Dedifferentiated amniotic fluid mesenchymal stem cell (primary cell): ENCODE results near the gene GDPD3.

Experiments used
- DNase-seq: peaks from one replicate; pipeline ENCODE4 v3.0.0-alpha.2; 2016; ENCODE audit errors: extremely low spot score

Gene GDPD3

DNA sequence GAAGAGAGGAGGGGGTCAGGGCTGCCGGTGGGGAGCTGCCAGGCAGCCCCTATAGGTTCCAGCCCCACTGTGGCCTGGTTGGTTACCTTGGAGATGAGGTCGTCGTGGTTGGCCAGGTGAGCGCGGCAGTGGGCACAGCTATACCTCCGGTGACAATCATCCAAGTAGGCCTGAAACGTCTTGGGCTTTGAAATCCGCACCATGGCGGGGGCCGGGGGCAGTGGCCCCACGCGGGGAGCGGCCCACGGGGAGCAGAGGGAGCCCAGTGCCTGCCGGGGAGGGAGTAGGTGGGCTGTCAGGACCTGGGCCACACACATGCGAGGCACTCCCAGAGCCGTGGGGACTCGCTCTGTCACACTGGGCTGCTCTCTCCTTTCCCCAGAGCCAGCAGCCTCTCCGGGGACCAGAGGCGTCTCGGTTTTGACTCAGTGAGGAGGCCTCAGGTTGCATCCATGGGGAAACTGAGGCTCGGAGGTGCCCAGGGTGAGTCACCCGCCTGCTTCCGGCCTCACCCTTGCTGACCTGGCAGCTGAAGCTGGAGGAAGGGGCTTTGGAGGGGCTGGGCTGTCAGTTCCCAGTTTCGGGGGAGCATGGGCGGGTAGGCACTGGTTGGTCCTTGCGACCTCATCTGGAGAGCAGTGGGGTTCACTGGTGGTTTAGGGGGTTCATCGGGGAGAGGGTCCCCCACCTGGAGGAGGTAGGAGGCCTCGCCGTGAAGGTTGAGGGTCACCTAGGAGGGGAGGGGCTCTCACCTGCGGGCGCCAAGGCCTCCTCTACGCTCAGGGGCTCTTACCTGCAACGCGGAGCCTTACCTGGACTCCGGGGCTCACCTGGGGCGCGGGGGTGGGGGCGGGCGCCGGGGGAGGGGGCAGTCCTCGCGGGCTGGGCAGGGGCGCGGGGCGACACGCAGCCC, 17.9 kb downstream of the GDPD3 start:
- DNase-seq = no peak

DNA sequence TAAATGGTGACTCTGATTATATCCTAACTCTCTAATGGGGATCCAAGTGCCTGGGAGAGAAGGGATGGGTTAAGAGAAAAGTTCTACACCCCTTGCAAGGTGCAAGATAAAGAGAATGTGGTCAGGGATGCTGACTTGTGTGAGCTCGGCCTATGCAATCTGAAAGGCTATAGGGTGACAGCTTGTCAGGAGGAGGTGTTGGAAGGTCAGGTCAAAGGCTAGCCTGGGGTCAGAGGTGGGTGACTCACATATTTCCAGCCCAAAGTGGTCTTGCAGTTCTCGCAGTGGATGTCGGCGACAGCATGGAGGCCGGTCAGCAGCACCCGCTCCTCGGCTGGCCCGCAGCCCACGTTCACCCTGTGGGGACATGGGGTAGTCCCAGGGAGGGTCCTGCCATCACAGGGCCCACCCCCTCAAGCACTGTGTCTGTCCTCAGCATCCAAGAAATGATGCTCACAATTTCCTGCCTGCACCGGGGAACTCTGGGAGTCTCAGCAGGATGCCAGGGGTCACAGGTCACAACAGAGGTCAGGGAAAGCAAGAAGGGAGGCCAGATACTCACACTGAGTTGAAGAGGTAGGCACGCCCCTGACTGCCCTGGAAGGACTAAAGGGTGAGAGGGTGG, 18.7 kb downstream of the GDPD3 start:
- no peak for DNase-seq

DNA sequence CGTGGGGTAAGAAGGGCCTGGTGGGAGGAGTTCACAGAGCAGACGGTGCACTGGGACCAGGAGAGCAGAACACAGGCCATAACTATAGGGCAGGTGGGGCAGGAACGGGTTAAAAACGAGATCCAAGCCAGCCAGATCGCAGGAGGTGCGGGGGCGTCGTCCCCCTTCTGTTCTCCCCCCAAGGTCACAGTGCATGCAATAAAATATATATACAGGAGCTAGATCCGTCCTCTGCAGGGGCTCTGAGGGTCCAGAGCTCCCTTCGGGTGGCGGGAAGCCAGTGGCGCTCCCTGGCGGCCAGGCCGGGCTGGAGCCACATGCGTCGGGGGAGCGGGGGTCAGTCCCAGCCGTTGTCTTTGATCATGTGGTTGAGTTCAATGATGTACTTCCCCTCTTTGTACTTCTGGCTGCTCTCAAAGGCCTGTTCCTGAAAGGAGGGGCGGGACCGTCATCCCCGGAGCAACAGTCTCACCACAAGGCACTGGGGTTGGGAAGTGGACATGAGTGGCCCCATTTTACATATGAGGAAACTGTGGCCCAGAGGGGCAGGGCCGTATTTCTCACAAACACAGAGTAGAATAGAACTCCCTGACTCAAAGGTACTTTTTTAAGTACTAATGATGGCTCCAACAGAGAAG, 20.8 kb downstream of the GDPD3 start:
- DNase-seq = no peak

DNA sequence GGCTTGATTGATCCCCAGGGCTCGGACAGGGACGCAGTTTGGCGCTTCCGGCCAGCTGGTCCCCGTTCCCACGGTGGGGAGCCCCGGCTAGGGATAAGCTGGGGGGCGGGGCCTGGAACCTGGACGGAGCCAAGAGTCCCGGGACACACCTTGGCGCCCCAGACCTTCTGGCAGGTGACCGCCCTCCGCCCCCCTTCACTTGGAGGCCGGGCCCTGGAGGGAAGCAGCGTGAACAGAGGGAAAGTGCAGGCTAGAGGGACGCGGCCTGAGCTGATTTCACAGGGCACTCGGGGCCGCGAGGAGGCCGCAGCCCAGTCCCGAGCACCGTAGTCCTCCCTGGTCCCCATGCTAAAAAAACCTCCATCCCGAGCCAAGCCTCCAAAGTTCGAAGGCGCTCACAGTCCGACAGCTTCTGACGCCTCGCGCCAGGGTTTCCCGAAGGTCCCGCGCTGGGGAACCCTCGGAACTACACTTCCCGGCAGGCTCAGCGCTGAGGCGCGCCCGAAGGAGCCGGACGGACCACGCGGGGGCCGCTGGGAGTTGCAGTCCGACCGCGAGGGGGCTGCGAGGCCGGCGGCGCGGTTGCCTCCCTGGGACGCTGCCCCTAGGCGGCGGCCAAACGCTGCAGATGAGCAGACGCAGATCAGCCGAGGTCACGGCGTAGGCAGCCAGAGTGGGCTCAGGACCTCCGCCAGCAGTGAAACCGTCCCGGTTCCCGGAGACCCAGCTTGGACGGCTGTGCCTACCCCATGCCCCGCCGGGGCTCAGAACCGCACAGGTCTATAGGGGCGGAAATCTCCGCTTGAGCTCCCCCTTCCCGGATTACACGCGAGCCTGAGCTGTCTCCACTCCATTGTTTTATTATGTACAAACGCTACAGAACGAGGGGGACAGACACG, 21.6 kb downstream of the GDPD3 start, which contains the start of gene TBX6:
TBX6 (minus strand) TSS at position 451 of the 899 bp plus-strand sequence. CDS start 731 bp downstream, outside the sequence.
- peak; percentile 82 for DNase-seq

DNA sequence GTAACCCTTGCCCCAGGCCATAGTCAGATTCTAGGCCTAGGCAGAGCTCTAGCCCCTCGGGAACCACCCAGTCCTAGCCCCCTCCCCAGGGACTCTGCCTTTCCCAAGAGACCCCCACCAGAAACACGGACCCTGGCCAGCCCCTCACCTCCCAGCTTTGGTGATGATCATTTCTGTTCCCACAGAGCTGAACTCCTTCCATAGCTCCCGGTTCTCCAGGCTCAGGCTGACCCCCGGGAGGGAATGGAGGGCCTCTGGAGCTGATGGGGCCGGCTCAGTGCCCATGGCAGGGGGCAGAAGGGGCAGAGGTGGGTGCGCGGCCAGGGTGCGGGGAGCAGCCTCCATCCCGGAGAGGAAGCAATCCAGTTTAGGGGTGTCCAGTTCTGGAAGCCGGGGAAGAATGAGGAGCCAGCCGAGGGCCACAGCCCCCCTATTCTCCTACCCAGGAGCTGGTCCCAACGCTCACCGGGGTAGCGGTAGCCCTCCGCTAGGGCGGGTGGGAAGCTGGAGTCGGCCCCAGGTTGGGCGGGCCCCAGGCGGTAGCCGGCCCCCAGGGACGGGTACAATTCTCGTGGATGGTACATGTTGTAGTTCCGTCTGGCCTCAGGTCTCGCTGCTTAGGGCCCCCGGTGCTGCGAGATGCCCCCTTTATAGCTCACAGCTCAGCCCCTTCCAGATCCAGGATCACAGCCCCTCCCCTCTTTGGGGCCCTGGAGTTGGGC, 22.6 kb downstream of the GDPD3 start:
- no peak for DNase-seq

DNA sequence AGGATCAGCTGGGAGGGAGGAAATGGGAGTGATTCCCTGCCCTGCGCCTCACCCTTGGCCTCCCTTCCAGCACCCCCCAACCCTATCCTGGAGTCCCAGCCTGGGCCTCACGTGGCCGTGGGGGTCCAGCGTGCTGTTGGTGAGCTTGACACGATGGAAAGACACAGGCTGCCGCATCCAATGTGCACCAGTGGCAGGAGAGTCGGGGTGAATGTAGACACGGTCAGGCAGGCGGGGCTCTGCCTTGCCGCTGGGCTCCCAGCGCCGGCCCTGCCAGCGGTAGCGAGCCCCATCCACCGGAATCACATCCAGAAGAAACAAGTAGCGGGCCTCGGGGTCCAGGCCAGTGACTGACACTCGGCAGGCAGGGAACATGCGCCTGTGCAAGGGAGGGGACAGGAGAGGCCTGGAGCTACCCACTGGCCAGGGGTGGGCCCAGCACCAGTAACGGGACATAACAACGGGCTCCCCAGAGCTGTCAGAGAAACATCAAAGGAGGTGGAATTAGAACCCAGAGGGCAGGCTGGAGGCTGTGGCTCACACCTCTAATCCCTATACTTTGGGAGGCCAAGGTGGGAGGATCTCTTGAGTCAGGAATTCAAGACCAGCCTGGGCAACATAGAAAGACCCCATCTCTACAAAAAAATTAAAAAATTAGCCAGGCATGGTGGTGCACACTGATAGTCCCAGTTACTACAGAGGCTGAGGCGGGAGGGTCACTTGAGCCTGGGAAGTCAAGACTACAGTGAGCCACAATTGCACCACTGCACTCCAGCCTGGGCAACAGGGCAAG, 24.3 kb downstream of the GDPD3 start:
- no peak for DNase-seq

DNA sequence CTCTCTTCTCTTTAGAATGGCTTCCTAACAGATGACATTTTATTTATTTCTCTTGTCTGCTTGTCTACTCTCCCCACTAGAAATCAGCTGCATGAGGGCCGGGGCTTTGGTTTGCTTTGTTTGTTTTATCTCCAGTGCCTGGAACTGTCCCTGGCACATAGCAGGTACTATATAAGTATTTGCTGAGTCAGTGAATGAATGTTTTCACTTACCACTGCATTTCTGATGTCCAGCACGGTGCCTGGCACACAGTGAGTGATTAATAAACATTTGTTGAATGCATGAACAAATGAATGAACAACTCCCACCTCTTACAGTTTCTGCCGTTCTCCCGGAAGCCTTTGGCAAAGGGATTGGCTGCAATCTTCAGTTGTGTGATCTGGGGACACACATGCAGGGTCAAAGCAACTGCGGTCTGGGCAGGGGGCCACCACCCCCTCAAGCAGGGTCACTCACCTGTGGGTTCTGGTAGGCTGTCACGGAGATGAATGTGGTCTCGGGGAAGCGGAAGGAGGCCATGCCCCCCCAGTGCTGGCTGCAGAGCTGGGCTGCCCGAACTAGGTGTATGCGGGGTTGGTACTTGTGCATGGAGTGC, 25.0 kb downstream of the GDPD3 start:
- no peak for DNase-seq

DNA sequence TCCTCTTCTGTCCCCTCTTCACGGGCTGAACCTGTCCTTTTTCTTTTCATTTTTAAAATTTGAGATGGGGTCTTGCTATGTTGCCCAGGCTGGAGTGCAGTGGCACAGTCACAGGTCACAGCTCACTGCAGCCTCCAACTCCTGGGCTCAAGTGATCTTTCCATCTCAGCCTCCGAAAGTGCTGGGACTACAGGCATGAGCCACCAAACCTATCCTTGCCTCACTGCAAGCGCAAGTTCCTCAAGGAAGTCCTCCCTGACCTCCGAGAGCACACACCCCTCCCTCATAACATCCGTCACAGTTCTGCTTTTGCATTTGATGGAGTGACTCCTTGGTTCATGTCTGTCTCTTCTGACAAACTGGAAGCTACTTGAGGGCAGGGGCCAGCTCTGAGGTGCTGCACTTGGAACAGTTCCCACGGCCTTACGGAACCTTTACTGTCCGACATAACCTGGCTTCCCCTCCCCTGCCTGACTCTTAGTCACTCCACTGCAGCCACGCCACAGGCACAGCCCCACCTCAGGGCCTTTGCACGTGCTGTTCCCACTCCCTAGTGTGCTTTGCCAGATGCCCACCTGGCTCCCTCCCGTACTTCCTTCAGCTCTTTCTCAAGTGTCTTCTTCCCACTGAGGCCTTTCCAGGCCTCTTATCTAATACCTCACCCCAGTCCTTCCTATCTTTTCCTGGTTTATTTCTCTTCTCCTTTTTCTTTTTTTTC, 26.0 kb downstream of the GDPD3 start:
- no peak for DNase-seq

DNA sequence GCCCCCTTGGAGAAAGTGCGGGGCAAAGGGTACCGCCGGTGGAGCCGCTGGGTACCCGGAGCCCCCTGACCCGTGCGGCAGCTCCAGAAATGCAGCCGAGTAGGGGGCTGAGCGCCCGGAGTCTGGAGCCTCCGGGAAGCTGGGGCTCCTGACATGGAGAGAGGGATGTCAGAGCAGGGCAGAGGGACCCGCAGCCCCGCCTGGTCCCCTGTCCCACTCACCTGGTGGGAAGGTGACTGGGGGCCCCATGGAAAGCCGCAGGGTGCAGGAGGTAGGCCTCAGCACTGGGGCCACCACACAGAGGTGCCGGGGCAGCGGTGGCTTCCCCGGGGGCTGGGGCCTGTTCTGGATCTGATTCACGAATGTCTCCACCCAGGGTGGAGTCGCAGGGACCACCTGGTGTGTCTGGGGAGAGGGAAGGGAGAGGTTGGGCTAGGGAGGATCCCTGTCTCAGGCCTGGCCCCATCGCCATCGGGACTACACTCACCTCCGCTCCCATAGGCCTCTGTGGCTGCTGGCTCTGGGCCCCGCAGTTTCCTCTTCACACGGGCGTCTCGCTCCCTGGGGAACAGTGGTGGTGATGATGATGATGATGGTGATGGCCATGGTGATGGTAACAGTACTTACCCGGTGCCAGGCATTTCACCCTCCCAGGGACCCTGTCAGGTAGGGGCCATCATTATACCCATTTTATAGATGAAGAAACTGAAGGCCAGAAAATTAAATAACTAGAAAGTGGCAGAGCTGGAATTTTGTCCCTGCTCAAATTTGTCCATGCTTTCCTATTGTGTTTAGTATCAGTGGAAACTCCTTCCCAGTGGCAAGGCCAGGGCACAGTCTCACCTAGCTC, 26.8 kb downstream of the GDPD3 start:
- DNase-seq = no peak

DNA sequence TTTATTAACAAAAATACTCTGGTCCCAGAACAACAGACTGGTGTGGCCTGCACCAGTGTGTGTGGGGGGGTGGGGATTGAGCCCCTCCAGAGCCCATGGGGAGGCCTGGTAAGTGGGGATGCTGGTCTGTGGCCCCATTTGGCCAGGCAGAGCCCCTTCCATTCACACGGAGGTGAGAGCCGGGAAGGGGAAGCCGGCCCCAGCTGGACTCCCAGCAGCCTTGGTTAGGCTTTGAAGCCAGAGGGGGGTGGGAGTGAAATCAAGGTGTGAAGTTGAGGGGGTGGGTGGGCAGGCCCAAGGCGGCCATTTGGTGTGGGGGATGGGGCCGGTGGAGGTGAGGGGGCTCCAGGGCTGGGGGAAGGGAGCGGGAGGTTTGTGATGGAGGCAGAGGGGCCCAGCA, 27.5 kb downstream of the GDPD3 start:
- no peak for DNase-seq

DNA sequence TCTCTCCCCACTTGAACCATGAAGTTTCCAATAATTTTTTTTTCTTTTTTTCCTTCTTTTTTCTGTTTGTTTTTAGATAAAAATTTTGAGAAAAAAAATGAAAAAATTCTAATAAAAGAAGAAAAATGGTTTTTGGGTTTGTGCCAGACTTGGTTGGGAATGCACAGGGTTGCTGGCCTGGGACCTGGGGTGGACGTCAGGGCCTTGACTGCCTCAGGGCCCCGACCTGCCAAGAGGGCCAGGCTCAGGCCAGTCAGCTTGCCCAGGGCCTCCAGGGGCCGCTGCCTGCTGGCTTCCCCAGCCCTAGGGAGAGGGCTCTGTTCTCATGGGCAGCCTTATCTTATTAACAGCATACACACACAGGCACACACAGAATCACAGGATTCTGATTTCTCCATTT, 28.1 kb downstream of the GDPD3 start:
- no peak for DNase-seq

DNA sequence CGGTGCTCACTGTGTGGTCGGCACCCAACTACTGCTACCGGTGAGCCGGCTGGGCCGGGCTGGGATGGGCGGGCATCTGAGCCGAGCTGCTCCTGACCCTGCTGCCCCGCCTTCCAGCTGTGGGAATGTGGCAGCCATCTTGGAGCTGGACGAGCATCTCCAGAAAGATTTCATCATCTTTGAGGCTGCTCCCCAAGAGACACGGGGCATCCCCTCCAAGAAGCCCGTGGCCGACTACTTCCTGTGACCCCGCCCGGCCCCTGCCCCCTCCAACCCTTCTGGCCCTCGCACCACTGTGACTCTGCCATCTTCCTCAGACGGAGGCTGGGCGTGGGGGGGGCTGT, 28.5 kb downstream of the GDPD3 start:
- DNase-seq = no peak

DNA sequence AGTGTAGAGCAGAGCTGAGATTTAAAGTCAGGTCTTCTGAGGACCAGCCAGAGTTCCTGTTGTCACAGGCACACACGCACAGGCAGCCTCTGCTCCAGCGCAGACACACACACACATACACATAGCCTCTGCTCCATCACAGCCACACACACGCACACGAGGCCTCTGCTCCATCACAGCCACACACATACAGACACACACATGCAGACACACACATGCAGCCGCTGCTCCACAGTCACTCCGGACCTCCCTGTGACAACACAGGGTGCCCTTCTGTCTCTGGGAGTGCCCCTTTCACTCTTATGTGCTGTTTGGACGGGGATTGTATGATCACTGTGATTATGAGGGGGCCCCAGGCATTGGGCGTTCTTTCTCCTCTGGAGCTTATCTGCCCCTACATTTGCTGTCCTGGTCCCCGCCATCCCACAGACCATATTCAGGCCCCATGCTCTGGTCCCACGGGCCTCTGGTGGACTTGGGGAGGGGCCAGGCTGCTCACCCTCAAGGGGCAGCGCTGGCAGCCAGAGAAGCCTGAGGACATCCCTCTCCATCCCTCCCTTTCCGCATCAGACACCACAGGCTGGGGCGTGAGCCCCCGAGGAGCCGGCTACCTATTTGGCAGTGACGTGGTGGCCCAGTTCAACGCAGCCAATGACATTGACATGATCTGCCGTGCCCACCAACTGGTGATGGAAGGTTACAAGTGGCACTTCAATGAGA, 29.1 kb downstream of the GDPD3 start:
- no peak for DNase-seq

DNA sequence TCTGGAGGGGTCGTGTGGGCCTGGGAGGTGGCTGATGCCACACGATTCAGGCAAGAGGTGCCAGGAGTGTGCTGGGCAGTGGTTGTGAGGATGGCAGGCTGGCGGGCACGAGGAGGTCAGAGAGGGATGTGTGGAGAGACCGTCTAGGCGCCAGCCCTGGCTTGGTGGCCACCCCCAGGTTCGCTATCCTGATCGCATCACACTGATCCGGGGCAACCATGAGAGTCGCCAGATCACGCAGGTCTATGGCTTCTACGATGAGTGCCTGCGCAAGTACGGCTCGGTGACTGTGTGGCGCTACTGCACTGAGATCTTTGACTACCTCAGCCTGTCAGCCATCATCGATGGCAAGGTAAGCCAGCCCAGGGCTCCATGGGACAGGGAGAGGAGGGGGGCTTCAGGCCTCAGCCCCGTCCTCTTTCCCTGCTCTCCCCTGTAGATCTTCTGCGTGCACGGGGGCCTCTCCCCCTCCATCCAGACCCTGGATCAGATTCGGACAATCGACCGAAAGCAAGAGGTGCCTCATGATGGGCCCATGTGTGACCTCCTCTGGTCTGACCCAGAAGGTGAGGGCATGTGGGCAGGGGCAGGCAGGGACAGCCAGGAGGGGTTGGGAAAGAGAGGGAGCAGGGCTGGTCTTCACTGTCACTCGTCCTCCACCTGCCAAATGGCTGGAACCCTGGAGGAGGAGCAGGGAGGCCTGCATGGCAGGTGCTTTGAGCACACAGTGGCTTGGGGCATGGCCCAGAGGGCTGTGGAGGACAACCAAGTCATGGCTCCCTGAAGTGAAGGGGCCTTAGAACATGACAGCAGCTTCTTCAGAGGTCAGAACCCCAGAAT, 29.9 kb downstream of the GDPD3 start:
- DNase-seq = no peak

DNA sequence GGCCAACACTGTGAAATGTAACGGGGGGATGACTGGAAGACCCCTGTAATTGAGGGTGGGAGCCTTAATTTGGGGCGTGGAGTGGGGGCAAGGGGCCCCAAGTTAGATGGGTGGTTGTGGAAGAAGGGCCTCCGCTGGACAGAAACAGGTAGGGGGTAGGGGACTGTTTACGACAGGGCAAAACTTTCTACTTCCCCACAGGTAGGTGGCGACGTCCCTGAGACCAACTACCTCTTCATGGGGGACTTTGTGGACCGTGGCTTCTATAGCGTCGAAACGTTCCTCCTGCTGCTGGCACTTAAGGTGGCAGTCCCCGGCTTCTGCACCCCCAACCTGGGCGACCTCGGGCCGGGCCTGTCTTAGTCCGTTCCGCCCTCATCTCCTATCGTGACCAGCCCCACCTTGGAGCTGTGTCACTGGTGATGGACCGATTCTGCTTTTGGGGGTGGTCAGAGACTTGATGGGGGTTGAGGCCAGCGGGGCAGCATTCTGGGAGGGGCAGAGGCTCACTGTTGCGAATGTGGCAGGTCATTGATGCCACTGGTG, 30.7 kb downstream of the GDPD3 start:
- DNase-seq = no peak

DNA sequence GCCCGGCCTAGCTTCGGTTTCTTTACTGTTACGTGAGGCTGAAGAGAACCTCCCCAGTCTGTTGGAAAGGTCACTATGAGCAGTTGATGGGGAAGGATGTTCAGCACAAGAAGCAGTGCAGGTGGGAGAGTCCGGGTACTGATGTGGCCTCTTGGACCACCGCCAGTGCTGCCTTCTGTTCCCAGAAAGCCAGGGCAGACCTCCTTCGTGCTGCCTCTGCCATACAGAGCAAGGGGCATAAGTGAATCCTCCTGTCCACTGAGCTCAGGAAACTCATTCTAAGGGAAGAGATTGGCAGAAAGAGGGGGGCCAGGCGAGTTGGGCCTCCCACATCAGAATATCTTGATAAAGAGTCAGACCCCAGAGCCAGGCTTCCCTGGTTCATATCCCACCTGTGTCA, 33.9 kb downstream of the GDPD3 start:
- no peak for DNase-seq
